H1 (cell line): ENCODE data around the gene NEURL4. TPM values are rescaled to one million over a fixed set of nuclear protein-coding genes. Genes with fewer than 3 reads are reported as not detected.
"Not testable (repeated sequence)": the region's sequence is repeated elsewhere in the genome, so short reads cannot be mapped to it uniquely, and the experiment has no call there.

Experiments used
- CTCF ChIA-PET: fragments of 300-600 bp; sonication (Branson Sonifier 250); formaldehyde crosslinking; loops from one replicate; lab custom pipeline; 2021; ENCODE audit not compliant: partially characterized antibody; lab: Charles Lee
- POLR2A ChIA-PET: fragments of 300-600 bp; sonication (Branson Sonifier 250); formaldehyde crosslinking; loops from one replicate; lab custom pipeline; 2021; ENCODE audit warnings: inconsistent platforms; ENCODE audit not compliant: partially characterized antibody; lab: Charles Lee
- DNase-seq, 2 experiments: peaks; one replicate each; pipeline versions ENCODE4 v3.0.0 to v3.0.0-alpha.2; 2010 to 2022; ENCODE audit warnings: low spot score in 2 of 2, low read depth in 1 of 2, mixed read lengths in 1 of 2
- FAIRE-seq: peaks from 2 replicates; lab custom pipeline; 2011; peaks lifted over from hg19 to GRCh38; lab: Jason Lieb, UNC
- H2AFZ ChIP-seq: 2 replicates; pipeline ENCODE4 v1.8.1; 2012; ENCODE audit warnings: low read length, inconsistent platforms
- H2AK5ac ChIP-seq: 2 replicates; pipeline ENCODE4 v1.6.1; 2013; ENCODE audit warnings: low read depth, low read length
- H2BK120ac ChIP-seq: replicated peaks from 2 replicates; pipeline ENCODE3; 2013; ENCODE audit warnings: low read depth, low read length, inconsistent platforms
- H2BK12ac ChIP-seq: 2 replicates; pipeline ENCODE4 v1.6.1; 2013; ENCODE audit warnings: low read depth, low read length
- H2BK15ac ChIP-seq: 2 replicates; pipeline ENCODE4 v1.6.1; 2013; ENCODE audit warnings: low read length
- H2BK20ac ChIP-seq: 2 replicates; pipeline ENCODE4 v1.6.1; 2013; ENCODE audit warnings: low read length
- H2BK5ac ChIP-seq: 2 replicates; pipeline ENCODE4 v1.6.1; 2013; ENCODE audit warnings: low read depth, low read length
- H3K14ac ChIP-seq: 2 replicates; pipeline ENCODE4 v1.6.1; 2013; ENCODE audit warnings: inconsistent platforms; ENCODE audit not compliant: insufficient read length
- H3K18ac ChIP-seq: 2 replicates; pipeline ENCODE4 v1.6.1; 2013; ENCODE audit warnings: low read length; ENCODE audit errors: extremely low read depth
- H3K23ac ChIP-seq: 2 replicates; pipeline ENCODE4 v1.6.1; 2013; ENCODE audit warnings: inconsistent platforms; ENCODE audit not compliant: insufficient read length
- H3K23me2 ChIP-seq: 2 replicates; pipeline ENCODE4 v1.6.1; 2013; ENCODE audit warnings: low read depth, low read length
- H3K27ac ChIP-seq: 2 replicates; pipeline ENCODE4 v1.6.1; 2011; ENCODE audit warnings: low read depth, low read length, inconsistent platforms
- H3K27me3 ChIP-seq, 4 experiments: replicated peaks in 1 of 4; 1 replicate in 1 of 4; 2 replicates in 3 of 4; pipeline versions ENCODE4 v1.6.1 to v1.8.1; 2011 to 2013; ENCODE audit warnings: low read length in 3 of 4, mild to moderate bottlenecking in 3 of 4, inconsistent platforms in 2 of 4, mixed read lengths in 2 of 4, moderate library complexity in 1 of 4; ENCODE audit not compliant: control insufficient read depth in 3 of 4, insufficient read depth in 3 of 4; ENCODE audit errors: extremely low read depth in 1 of 4
- H3K36me3 ChIP-seq, 4 experiments: 2 replicates each; pipeline versions ENCODE4 v1.6.1 to v1.8.1; 2011 to 2013; ENCODE audit warnings: mild to moderate bottlenecking in 4 of 4, low read length in 3 of 4, moderate library complexity in 2 of 4, control low read depth in 1 of 4, inconsistent platforms in 1 of 4; ENCODE audit not compliant: insufficient read depth in 4 of 4, control insufficient read depth in 2 of 4
- H3K4ac ChIP-seq: replicated peaks from 2 replicates; pipeline ENCODE3; 2013; ENCODE audit warnings: low read length, low read depth, mixed read lengths, inconsistent platforms; ENCODE audit not compliant: insufficient read length
- H3K4me1 ChIP-seq, 4 experiments: replicated peaks in 1 of 4; 1 replicate in 1 of 4; 2 replicates in 3 of 4; pipeline versions ENCODE4 v1.6.1 to v1.8.1; 2011 to 2013; ENCODE audit warnings: low read length in 3 of 4, inconsistent platforms in 2 of 4, mixed read lengths in 1 of 4; ENCODE audit not compliant: insufficient read depth in 4 of 4, control insufficient read depth in 3 of 4
- H3K4me2 ChIP-seq, 2 experiments: 2 replicates each; pipeline versions ENCODE4 v1.6.1 to v1.8.1; 2011 to 2013; ENCODE audit warnings: low read depth in 2 of 2, low read length in 2 of 2, control low read depth in 1 of 2, inconsistent platforms in 1 of 2, mild to moderate bottlenecking in 1 of 2; ENCODE audit not compliant: insufficient read depth in 1 of 2
- H3K4me3 ChIP-seq, 4 experiments: fragments of 200-600, 300-600 bp in 1 of 4; sonication (generic), shearing (Covaris generic), sonication (Bioruptor Twin) in 1 of 4; 2 replicates each; pipeline versions ENCODE4 v1.5.1 to v1.8.1; 2011 to 2016; ENCODE audit warnings: low read length in 4 of 4, low read depth in 3 of 4, control low read depth in 2 of 4, inconsistent platforms in 2 of 4, mild to moderate bottlenecking in 2 of 4, mixed read lengths in 1 of 4, moderate library complexity in 1 of 4; ENCODE audit not compliant: insufficient read depth in 2 of 4; ENCODE audit errors: extremely low read depth in 1 of 4
- H3K56ac ChIP-seq: replicated peaks from 2 replicates; pipeline ENCODE3; 2013; ENCODE audit warnings: low read depth, mild to moderate bottlenecking, mixed read lengths, low read length, inconsistent platforms; ENCODE audit not compliant: insufficient read length
- H3K79me1 ChIP-seq: 2 replicates; pipeline ENCODE4 v1.6.1; 2013; ENCODE audit warnings: low read depth, low read length, control low read depth
- H3K79me2 ChIP-seq, 2 experiments: 2 replicates each; pipeline versions ENCODE4 v1.6.1 to v1.8.1; 2012 to 2013; ENCODE audit warnings: low read length in 2 of 2, mild to moderate bottlenecking in 2 of 2, inconsistent platforms in 1 of 2; ENCODE audit not compliant: insufficient read depth in 2 of 2, control insufficient read depth in 1 of 2
- H3K9ac ChIP-seq, 4 experiments: replicated peaks in 1 of 4; 1 replicate in 1 of 4; 2 replicates in 3 of 4; pipeline versions ENCODE4 v1.6.1 to v1.8.1; 2011 to 2013; ENCODE audit warnings: low read depth in 3 of 4, low read length in 3 of 4, control low read depth in 2 of 4, mild to moderate bottlenecking in 2 of 4, moderate library complexity in 2 of 4, inconsistent platforms in 1 of 4; ENCODE audit errors: extremely low read depth in 1 of 4
- H3K9me3 ChIP-seq, 2 experiments: 2 replicates each; pipeline versions ENCODE4 v1.6.1 to v1.8.1; 2012 to 2013; ENCODE audit warnings: mild to moderate bottlenecking in 2 of 2, moderate library complexity in 2 of 2, control low read depth in 1 of 2, inconsistent platforms in 1 of 2, low read depth in 1 of 2, low read length in 1 of 2, mixed read lengths in 1 of 2; ENCODE audit not compliant: insufficient read depth in 2 of 2
- H4K20me1 ChIP-seq, 2 experiments: replicated peaks in 1 of 2; 2 replicates each; pipeline versions ENCODE3 to v1.8.1; 2011 to 2013; ENCODE audit warnings: inconsistent platforms in 2 of 2, low read length in 2 of 2, mild to moderate bottlenecking in 1 of 2; ENCODE audit not compliant: insufficient read depth in 2 of 2, control insufficient read depth in 1 of 2
- H4K5ac ChIP-seq: 2 replicates; pipeline ENCODE4 v1.6.1; 2013; ENCODE audit warnings: low read length, low read depth, mixed read lengths, inconsistent platforms; ENCODE audit not compliant: insufficient read length
- H4K8ac ChIP-seq: 2 replicates; pipeline ENCODE4 v1.8.0; 2013; ENCODE audit warnings: mild to moderate bottlenecking, moderate library complexity, low read length, inconsistent platforms; ENCODE audit not compliant: insufficient read depth; ENCODE audit errors: extremely low read depth
- H4K91ac ChIP-seq: replicated peaks from 2 replicates; pipeline ENCODE3; 2013; ENCODE audit warnings: low read length, mixed read lengths, inconsistent platforms; ENCODE audit not compliant: insufficient read length
- WGBS, 2 experiments: shearing (Covaris generic) in 1 of 2; methylation state at CpG; one replicate each; pipeline versions ENCODE4 v1.1.6 to v1.1.7; 2013 to 2015; ENCODE audit warnings: low lambda C conversion rate in 2 of 2, mixed read lengths in 2 of 2, inconsistent platforms in 1 of 2, low coverage in 1 of 2, missing lambda C conversion rate in 1 of 2; ENCODE audit not compliant: insufficient replicate concordance in 2 of 2, insufficient coverage in 1 of 2, insufficient read length in 1 of 2; ENCODE audit errors: extremely low coverage in 1 of 2, missing lambda C conversion rate in 1 of 2; 5-methylcytosine and 5-hydroxymethylcytosine counted together
- polyA plus RNA-seq, 7 experiments: library from polyadenylated mRNA; depleted of rRNA in 3 of 7; stranded (reverse) in 5 of 7; unstranded in 2 of 7; fragments of >200 nt in 5 of 7; fragments of 200-250 nt in 2 of 7; gene quantifications; 1 replicate in 5 of 7; 2 replicates in 1 of 7; 4 replicates in 1 of 7; pipeline versions ENCODE4 v1.2.1 to v1.2.3, GENCODE V29; 2011 to 2013; ENCODE audit warnings: missing spikeins in 2 of 7, mixed read lengths in 2 of 7
- total RNA-seq: library from RNA; stranded (reverse); fragmentation: NEBNext Ultra II Directional; extraction: Animal tissue kit (Norgen Biotek cat#: 25700); gene quantifications from 2 replicates; pipeline ENCODE4 v1.2.1, GENCODE V29; 2021

The NEURL4 gene
- total and polyA plus RNA-seq, 2 of the 8 experiments (the other 6 are each of a cell fraction or from before 2014, with no cell fraction given), result 29.6 to 46.8 TPM

DNA sequence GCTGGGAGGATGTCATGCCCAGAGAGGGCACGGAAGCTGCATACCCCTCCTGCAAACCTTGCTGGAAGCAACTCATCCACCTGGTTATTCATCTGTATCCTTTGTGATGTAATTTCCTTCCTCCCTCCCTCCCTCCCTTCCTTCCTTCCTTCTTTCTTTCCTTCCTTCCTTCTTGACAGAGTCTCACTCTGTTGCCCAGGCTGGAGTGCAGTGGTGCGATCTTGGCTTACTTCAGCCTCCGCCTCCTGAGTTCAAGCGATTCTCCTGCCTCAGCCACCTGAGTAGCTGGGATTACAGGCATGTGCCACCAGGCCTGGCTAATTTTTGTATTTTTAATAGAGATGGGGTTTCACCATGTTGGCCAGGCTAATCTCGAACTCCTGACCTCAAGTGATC is 39.5 kb upstream of the NEURL4 start:
- peak overlapping the region; percentile 51 to 52 for H3K4me2 ChIP-seq
- CTCF ChIA-PET, result interaction anchor here (0.6 to 2.5 kb wide), 8 partner anchors 13 to 192 kb away, joined by 3 to 16 read pairs (median 3); partner anchors contain the start of gene TMEM95
- not testable (repeated sequence) for H2BK12ac ChIP-seq, H2BK120ac ChIP-seq, H3K23ac ChIP-seq, H3K56ac ChIP-seq, H3K36me3 ChIP-seq, H2BK5ac ChIP-seq, H3K9ac ChIP-seq, H2BK20ac ChIP-seq, H4K20me1 ChIP-seq, H3K23me2 ChIP-seq, FAIRE-seq, H3K79me2 ChIP-seq, H3K27ac ChIP-seq, H2AK5ac ChIP-seq, H3K9me3 ChIP-seq, H3K27me3 ChIP-seq, H4K8ac ChIP-seq, H3K4ac ChIP-seq, H2BK15ac ChIP-seq, H3K18ac ChIP-seq, H3K79me1 ChIP-seq, H3K14ac ChIP-seq, DNase-seq, H4K5ac ChIP-seq
- peak overlapping the region in 1 of 4 experiments; percentile 37; a peak in 1 of 8 replicates for H3K4me3 ChIP-seq
- peak overlapping the region; percentile 15 for H4K91ac ChIP-seq
- peak overlapping the region; percentile 1; the same call in 1 of the 2 replicates for H2AFZ ChIP-seq
- peaks cover 0 to 11% (median 4%) of the 10 kb centered on the region in 4 experiments; a peak in 5 of 7 replicates for H3K4me1 ChIP-seq
- POLR2A ChIA-PET, result interaction anchor here (0.6 to 2.7 kb wide), 11 partner anchors 12 to 205 kb away, joined by 3 to 10 read pairs (median 3); partner anchors contain the start of genes POLR2A, TMEM256, TMEM95 and TNK1
- WGBS, 2 experiments, result 76% methylated on average over 5 of the region's 5 CpGs; no CpG with 5 or more reads in 1 of the 2 experiments
